ENCODE results near the gene TBX1.

TBX1 gene

GRCh38 chr22:19801340-19802000 is 40.9 kb downstream of the TBX1 start:
- DNase-seq = no peak

DNA sequence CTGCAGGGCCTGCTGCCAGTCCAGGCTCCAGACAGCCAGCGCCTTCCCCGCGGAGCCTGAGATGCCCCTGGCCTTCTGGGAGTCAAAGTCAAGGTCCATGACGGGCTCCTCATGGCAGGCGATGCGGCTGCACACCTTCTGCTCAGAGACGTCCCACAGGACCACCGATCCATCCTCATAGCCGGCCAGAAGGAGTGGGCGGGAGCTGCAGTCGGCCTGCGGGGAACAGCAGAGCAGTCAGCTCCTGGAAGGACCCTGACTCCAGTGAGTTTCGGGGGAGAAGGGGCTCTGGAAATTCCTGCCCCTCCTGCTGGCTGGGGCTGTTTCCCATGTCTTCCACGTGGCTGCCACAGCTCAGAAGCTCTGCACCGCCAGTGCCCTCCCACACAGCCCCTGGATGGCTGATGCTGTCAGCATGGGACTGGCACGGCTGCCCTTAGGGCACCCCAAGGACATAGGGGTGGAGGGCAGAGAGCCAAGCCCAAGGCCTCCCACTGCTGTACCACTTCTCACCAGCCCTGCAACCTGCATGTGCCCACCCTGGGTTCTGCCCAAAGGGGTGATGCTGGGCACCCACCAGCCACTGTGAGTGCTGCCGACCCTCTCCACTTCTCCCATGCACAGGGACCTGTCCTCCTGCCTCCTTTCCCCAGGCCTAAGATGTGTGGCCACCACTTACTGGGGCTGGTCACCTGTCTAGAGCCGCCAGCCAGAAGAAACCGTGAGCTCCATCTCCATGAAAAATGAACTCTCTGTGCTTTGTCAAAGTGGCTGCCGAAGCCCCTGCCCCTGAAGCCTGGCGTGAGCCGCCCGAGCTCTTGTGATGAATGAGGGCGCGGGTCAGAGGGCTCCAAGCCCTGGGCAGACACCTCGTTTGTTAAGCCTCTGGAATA is 41.7 kb downstream of the TBX1 start:
- no peak for DNase-seq

- DNase-seq = no peak
Observed at GRCh38 chr22:19802894-19803735, 42.5 kb downstream of the TBX1 start.

DNA sequence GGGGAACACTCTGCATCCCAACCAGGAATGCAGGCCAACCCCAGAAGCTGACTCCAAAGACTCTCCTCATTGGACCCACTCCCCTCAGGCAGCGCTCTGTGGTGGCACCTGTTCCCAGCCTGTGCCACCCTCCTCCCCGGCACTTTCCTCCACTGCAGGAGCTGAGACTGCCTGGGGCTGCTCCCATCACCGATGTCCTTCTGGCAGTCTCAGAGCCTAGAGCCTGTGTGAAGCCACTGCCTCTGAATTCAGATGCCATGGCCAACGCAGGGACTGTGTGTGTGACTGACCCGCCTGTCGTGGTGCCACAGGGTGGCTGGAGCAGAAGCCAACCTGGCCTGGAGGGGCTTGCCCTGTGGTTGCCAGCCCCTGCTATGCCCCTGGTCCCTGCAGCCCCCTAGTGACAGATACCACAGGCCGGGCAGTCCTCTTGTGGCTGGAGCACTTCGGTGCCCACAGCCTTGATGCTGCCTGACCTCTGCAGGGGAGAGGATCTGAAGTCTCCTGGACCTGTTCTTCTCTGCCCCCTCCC is 43.2 kb downstream of the TBX1 start:
- no peak for DNase-seq

DNA sequence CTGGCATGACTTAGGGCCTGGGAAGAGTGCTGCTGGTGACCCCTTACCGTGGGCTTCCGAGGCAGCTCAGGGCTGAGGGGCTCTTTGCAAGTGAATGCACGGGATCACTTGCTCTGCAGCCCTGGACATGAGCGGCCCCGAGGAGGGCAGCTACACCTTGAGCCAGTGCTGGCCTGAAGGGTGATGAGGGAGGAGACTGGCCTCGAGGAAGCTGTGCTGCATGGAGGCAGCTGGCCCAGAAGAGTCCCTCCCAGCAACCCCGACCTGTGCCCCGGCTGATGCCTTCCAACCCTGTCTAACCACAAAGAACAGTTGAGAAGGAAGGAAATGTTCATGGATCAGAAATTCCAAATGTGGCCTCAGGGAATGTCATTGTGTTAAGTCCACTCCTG is 45.2 kb downstream of the TBX1 start:
- no peak for DNase-seq

- DNase-seq = no peak
Observed at GRCh38 chr22:19806213-19807160, 45.9 kb downstream of the TBX1 start.

DNA sequence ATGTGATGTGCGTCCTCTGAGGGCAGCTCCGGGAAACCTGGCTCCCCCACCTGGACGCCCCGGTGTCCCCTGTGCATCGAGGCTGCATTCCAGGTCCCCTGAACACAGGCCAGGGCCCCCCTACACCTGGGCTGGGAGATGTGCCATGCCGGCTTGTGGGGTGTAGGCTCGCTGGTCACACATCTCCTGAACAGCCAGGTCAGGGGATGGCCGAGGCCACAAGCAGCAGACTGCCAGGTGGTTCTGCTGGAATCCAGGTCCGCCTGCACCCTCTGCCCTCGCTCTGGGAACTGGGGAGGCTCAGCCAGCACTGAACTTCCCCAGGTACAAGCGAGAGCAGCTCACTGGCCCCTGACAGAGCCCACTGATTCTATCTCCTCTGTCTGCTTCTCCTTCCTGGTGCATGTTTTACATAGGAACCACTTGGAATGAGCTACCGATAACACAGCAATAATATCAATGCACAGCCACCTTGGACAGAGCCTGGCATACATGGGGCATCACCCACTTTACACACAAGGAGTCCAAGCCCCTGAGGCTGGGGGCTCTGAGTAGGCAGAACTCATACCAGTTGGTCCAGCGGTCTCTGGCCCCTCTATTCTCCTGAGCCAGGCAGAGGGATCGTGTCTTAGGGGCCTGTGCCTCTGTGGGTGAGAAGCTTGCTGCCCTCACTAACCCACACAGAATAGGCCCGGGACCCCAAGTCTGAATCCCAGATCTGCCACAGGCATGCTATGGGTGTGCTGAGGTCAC is 46.8 kb downstream of the TBX1 start:
- DNase-seq = no peak

- no peak for DNase-seq
Observed at GRCh38 chr22:19807914-19808872, 47.6 kb downstream of the TBX1 start.

DNA sequence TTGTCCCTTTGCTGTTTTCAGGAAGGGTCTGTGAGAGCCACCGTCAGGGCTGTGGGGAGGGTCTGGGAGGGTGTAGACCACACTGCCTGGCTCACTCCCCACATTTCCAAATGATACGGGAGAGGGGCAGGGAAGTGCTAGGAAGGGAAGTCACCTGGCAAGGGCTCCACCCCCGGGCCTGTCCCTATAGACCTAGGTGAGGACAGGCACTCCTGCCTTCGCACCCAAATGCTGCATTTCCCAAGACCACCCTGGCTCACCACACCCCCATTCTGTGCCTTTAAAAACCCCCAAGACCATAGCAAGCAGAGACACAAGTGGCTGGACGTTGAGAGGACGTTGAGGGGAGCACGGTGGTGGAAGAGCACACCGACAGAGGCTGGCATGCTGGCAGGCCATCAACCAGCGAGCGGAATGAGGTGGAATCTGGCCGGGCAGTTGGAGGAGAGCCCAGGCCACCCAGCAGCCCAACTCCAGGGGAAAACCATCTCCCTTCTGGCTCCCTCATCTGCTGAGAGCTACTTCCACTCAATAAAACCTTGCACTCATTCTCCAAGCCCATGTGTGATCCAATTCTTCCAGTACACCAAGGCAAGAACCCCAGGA is 48.4 kb downstream of the TBX1 start:
- DNase-seq = no peak

GRCh38 chr22:19809741-19810140 is 49.2 kb downstream of the TBX1 start:
- no peak for DNase-seq

DNA sequence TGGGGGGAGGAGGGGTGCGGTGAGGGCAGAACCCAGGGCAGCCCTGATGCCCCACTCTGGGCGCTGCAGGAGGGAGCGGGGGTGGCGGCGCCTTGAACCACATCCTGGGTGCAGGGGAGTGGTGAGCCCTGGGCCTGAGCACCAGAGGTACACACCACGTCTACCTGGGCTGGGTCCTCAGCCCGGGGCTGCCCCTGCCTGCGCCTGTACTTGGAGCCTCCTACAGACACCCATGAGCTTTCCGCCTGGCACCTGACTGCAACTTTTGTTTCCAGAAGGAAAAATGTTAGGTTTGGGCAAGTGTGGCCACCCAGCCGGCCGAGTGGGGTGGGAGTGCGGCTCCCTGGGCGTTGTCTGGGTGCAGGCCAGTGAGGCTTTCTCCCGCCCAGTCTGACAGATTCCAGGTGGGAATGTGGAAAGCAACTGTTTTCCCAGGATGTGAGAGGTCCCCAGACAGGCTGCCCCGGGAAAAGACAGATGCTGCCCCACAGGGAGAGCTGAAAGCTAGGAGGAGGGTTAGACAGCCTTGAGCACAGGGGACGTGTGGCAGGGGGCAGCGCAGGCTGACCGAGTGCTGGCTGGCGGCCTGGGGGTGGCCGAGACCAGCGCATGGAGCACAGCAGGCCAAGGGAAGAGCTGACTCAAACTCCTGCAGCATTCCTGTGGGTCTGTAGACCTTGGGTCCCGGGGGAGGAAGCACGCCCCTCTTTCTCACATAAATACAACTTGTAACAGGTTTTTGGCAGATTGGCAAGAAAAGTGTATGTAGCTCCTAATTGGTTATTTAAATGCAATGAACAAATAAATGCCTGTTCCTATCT is 50.0 kb downstream of the TBX1 start:
- DNase-seq = no peak

GRCh38 chr22:19811211-19811621 is 50.6 kb downstream of the TBX1 start:
- no peak for DNase-seq

- DNase-seq = no peak
Observed at GRCh38 chr22:19811811-19812771, 51.5 kb downstream of the TBX1 start.

DNA sequence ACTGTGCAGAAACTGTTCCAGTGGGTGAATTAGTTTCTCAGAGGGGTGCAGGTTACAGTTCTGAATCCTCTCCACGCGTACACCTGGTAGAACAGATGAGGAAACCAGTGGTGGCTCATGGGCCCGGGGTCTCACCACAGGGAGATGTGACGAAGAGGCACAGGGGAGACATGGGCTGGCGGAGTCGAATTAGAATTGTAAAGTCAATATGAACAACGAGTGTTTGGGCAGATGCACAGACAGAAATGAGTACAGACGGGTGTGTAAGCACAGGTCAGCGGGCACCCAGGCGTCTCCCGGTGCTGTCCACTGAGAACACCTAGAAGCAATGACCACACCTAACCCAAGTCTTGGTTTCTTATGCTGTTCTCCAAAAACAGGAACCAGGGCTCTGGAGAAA is 52.3 kb downstream of the TBX1 start:
- DNase-seq = no peak

DNA sequence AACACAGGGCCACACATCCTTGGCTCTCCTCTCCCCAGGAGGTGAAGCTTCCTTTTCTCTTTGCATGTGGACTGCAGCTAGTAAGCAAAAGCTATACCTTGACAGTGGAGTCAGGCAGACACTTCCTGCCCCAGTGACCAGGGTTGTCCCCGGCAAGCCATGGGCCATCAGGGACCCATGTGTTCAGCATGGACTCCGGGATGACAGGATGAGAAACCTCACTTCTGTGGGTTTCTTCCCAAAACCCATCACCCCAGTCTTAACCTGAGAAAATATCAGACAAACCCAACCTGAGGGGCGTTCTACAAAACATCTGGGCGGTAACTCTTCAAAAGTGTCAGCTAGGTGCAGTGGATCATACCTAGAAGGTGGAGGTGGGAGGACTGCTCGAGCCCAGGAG is 53.9 kb downstream of the TBX1 start:
- DNase-seq = no peak

DNA sequence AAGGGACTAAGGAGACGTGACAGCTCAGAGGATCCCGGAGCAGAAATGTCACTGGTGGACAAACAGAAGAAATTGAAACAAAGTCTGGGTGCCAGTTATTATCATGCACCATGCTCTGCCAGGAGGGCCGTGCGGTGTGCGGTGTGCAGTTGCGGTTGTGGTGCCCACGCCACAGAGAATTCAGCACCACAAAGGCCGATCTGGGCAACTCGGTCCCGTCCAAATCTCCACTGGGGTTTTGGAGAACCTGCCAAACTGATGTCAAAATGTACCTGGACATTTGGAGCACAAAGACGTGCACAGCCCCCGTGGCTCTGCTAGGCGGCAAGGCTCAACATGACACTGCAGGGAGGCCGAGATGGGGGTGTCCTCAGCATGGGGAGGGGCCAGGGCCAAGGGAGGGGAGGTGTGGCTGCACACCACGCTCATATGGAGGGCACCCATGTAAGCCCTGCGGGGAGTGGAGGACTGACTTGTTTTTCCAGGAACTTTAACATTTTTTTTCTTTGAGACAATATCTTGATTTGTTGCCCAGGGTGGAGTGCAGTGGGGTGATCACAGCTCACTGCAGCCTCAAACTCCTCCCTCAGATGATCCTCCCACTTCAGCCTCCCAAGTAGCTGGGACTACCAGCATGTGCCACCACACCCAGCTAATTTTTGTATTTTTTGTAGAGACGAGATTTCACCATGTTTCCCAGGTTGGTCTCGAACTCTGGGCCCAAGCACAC is 54.7 kb downstream of the TBX1 start:
- DNase-seq = no peak

GRCh38 chr22:19815823-19816290 is 55.3 kb downstream of the TBX1 start:
- no peak for DNase-seq

Data from CD4-positive, alpha-beta T cell treated with Interferon gamma for 1 hour (primary cell).